GM12878 (cell line): Measurements from ENCODE around the gene SUGCT.

Experiments used
- PAX8 ChIP-seq: fragments of 450-650 bp; IDR thresholded peaks from 2 replicates; pipeline ENCODE4 v1.6.1; 2017; ENCODE audit warnings: mild to moderate bottlenecking, moderate library complexity
- TARDBP ChIP-seq: IDR thresholded peaks from 2 replicates; pipeline ENCODE4 v1.6.1; 2016; ENCODE audit warnings: borderline replicate concordance
- TF ChIP-seq, protein P1 (sequence below): IDR thresholded peaks from 2 replicates; pipeline ENCODE4 v1.6.1; 2012; ENCODE audit warnings: low read depth, low read length, improper control_type of control experiment

GRCh38 chr7:40595129-40595528 lies 460.3 kb downstream of the SUGCT start:
- TF ChIP-seq, protein P1, sequence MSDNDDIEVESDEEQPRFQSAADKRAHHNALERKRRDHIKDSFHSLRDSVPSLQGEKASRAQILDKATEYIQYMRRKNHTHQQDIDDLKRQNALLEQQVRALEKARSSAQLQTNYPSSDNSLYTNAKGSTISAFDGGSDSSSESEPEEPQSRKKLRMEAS, result no peak
- TF ChIP-seq PAX8 (no peak), TARDBP (no peak)
